IPS-20b (cell line): Measurements from ENCODE around the gene METTL23.
"Not testable (repeated sequence)": the region's sequence is repeated elsewhere in the genome, so short reads cannot be mapped to it uniquely, and the experiment has no call there.

ENCODE experiments used
- H3K27ac ChIP-seq: one replicate; pipeline ENCODE4 v1.5.1; 2013; ENCODE audit warnings: low read length
- H3K27me3 ChIP-seq: 2 replicates; pipeline ENCODE4 v1.6.1; 2013; ENCODE audit warnings: mild to moderate bottlenecking, low read length, inconsistent platforms; ENCODE audit not compliant: insufficient read depth
- H3K36me3 ChIP-seq: 2 replicates; pipeline ENCODE4 v1.6.1; 2013; ENCODE audit warnings: low read depth, mild to moderate bottlenecking, inconsistent platforms, low read length, moderate library complexity; ENCODE audit not compliant: insufficient read depth
- H3K4me1 ChIP-seq: 2 replicates; pipeline ENCODE4 v1.6.1; 2013; ENCODE audit warnings: mild to moderate bottlenecking, control low read depth, inconsistent platforms, low read length, moderate library complexity; ENCODE audit not compliant: insufficient read depth
- H3K4me3 ChIP-seq: 2 replicates; pipeline ENCODE4 v1.5.1; 2013; ENCODE audit warnings: mild to moderate bottlenecking, low read length, inconsistent platforms
- H3K9ac ChIP-seq: 2 replicates; pipeline ENCODE4 v1.6.1; 2013; ENCODE audit warnings: low read depth, mild to moderate bottlenecking, inconsistent platforms, low read length, moderate library complexity
- H3K9me3 ChIP-seq: 2 replicates; pipeline ENCODE4 v1.6.1; 2013; ENCODE audit warnings: mild to moderate bottlenecking, low read depth, low read length, inconsistent platforms; ENCODE audit not compliant: insufficient read depth

Gene METTL23

DNA sequence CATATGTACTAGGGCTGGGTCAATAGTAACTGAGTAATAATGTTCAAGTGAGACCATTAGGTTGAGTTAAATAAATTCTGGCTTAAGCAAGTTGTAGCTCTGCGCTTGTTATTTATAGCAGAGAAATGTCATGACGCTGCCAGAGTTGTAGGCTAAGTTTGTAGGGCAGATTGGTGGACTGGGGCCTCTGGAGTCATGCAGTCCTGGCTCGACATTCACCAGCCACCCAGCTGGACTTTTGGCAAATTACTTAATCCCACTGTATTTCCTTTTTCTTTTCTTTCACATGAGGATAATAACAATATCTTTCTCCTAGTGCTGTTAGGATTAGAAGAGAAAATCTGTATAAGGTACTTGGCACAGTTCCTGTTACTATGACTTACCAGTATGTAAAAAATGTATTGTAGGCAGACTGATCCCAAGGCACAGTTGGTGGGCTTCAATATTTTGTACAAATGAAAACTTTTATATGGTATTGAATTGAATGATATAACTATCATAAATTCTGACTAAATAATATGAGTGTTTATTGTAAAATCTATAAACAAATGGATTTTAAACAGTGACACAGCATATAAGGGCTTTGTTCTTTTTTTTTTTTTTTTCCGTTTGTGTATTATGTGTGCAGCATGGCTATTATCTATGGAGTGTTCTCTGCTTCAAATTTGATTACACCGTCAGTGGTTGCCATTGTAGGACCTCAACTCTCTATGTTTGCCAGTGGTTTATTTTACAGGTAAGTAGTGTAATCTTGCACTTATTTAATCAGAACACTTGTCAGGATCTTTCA is 13.9 kb downstream of the METTL23 start:
- no peak overlapping the region for H3K4me3 ChIP-seq
- no peaks in the 10 kb centered on the region for H3K27me3 ChIP-seq
- peaks cover 8% of the 10 kb centered on the region for H3K4me1 ChIP-seq
- no peaks in the 10 kb centered on the region for H3K9me3 ChIP-seq
- no peak overlapping the region for H3K27ac ChIP-seq
- H3K36me3 ChIP-seq: peaks cover 46% of the 10 kb centered on the region
- no peak overlapping the region for H3K9ac ChIP-seq

DNA sequence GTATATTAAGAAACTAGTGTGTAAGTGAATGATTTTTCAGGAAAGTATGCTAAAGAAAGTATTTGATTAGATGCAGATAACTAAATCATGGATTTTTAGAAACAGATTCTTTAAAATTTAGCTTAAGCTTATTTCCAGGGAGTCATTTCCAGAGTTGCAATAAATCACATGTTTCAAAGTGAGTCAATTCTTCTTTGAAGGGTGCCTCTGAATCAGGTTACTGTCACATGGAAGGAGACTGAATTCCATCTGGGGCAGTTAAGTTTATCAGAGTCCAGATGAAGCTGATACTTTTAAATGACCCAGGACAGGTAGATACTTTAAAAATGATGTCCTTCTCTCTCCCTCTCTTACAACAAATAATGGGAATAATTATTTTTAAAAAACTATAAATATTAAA is 16.3 kb downstream of the METTL23 start:
- peaks cover 53% of the 10 kb centered on the region for H3K36me3 ChIP-seq

DNA sequence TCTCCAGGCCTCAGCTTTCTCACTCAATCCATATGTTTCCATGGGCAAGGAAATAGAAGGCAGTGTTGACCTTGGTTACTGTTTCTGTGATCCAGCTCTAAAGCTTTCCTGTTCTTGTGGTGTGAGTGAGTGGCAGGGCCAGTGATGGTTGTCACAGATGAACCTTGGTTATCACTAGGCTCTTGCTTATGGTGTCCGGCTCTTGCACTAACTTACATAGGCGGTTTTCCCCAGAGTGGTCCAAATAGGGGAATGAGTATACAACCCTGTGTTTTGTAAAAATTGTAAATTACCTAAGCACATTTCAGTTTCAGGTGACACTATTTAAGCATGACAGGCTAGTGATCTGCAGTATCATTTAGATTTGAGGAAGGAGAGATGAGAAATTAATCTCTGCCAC is 18.1 kb downstream of the METTL23 start:
- Histone ChIP-seq H3K4me3 (no peak overlapping the region), H3K9ac (no peak overlapping the region), H3K27me3 (no peaks in the 10 kb centered on the region), H3K27ac (no peak overlapping the region), H3K36me3 (peaks cover 53% of the 10 kb centered on the region), H3K9me3 (no peaks in the 10 kb centered on the region), H3K4me1 (no peaks in the 10 kb centered on the region)

More for the DNA sequence above, 16.3 kb downstream of the METTL23 start:
- Histone ChIP-seq H3K27ac (no peak overlapping the region), H3K9ac (no peak overlapping the region), H3K4me1 (peaks cover 8% of the 10 kb centered on the region), H3K27me3 (no peaks in the 10 kb centered on the region), H3K4me3 (no peak overlapping the region), H3K9me3 (no peaks in the 10 kb centered on the region)

DNA sequence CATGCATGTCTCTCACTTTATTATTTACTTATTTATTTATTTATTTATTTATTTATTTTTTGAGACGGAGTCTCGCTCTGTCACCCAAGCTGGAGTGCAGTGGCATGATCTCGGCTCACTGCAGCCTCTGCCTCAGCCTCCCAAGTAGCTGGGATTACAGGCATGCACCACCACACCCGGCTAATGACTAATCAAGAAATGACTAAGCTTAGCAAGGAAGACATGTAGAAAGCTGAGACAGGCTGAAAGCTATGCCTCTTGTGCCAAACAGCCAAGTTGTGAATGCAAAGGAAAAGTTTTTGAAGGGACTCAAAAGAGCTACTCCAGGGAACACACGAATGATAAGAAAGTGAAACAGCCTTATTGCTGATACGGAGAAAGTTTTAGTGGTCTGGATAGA is 19.1 kb downstream of the METTL23 start:
- not testable (repeated sequence) for H3K27me3 ChIP-seq, H3K4me1 ChIP-seq
- peaks cover 53% of the 10 kb centered on the region for H3K36me3 ChIP-seq

DNA sequence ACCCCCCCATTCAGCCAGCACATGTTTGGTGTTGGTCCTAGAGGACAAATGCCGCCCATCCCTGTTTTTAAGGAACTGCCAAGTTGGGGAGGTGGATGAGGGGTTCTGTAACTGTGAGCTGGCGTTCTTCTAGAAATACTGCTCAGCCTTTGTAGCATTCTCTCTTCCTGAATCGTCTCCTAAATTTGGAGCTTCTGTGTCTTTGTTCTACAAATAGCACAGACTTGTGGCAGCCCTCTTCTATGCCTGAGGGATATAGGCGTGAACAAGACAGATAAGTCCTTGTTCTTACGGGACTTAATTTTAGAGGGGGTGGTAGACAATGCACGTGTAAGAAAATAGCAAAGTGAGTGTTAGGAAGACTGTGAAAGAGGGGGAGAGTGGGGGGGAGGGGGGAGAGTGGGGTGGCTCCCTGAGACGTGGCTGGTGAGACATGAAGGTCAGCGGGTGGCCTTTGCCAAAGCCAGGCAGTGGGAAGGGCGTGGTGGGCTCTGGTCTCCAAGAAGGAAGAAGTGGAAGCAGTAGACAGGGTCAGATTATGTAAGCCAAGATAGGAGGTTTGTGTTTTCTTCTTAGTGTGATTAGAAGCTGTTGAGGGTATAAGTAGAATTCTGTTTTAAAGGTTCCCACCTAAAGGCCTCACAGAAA is 21.2 kb downstream of the METTL23 start:
- H3K4me1 ChIP-seq: no peaks in the 10 kb centered on the region
- no peak overlapping the region for H3K27ac ChIP-seq
- H3K36me3 ChIP-seq: peaks cover 36% of the 10 kb centered on the region
- H3K27me3 ChIP-seq: no peaks in the 10 kb centered on the region
- no peaks in the 10 kb centered on the region for H3K9me3 ChIP-seq
- no peak overlapping the region for H3K4me3 ChIP-seq
- no peak overlapping the region for H3K9ac ChIP-seq

More for the DNA sequence above, 19.1 kb downstream of the METTL23 start:
- not testable (repeated sequence) for H3K9me3 ChIP-seq, H3K4me3 ChIP-seq, H3K27ac ChIP-seq, H3K9ac ChIP-seq

DNA sequence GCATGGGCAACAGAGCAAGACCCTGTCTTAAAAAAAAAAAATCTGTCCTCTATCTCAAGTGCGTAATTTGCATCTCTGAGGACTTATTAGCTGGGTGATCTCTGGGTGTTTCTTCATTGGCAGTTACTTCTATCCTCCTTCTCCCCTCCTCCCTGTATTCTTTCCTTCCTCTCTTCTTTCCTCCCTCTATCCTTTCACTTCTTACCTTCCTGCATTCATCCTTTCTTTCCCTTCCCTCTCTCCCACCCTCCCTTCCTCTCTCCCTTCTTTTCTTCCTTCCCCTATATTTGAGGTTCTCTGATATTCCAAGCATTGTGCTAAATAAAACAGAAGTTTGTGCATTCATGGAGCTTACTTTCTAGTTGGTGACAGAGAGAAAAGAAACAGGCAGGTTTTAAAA is 22.0 kb downstream of the METTL23 start:
- no peaks in the 10 kb centered on the region for H3K9me3 ChIP-seq
- peaks cover 34% of the 10 kb centered on the region for H3K36me3 ChIP-seq
- no peak overlapping the region for H3K27ac ChIP-seq
- no peak overlapping the region for H3K4me3 ChIP-seq
- H3K4me1 ChIP-seq: no peaks in the 10 kb centered on the region
- H3K9ac ChIP-seq: no peak overlapping the region
- H3K27me3 ChIP-seq: no peaks in the 10 kb centered on the region

DNA sequence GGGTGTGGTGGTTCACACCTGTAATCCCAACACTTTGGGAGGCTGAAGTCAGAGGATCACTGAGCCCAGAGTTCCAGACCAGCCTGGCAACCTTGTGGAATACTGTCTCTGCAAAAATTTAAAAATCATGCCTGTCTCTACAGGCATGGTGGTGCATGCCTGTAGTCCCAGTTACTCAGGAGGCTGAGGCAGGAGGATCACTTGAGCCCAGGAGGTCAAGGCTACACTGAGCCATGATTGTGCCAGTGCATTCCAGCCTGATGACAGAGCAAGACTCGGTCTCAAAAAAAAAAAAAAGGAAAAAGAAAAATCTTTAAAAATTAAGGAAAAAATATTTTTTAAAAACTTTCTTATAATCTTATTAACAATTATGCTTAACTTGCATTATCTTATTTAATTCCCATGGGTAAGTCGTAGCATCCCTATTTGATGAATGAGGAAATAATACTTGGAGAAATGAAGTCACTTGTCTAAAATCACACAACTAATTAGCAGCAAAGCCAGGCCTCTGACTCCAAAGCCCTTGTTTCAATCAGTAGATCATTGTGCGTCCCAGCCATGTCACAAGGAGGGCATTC is 24.9 kb downstream of the METTL23 start:
- no peak overlapping the region for H3K9ac ChIP-seq
- no peak overlapping the region for H3K27ac ChIP-seq
- H3K36me3 ChIP-seq: peaks cover 11% of the 10 kb centered on the region
- H3K4me3 ChIP-seq: no peak overlapping the region
- H3K4me1 ChIP-seq: no peaks in the 10 kb centered on the region
- no peaks in the 10 kb centered on the region for H3K9me3 ChIP-seq
- H3K27me3 ChIP-seq: no peaks in the 10 kb centered on the region

DNA sequence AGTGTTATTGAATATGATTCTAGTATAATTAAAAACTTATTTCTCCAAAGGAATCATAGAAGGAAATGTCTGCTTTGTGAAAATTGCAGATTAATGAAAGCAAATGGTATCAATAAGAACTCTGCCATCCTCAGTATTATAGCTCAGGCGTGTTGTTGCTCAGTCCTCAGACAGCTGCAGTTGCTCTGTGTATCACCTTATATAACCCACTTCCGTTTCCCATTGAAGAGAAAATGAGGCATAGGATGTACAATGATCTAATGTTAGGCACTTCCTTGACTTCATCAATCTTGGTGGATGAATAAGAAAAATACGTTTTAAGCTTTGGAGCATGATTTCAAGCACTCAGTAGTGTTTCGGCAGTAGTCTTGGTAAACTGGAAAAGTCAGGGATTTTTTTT is 25.4 kb downstream of the METTL23 start:
- H3K36me3 ChIP-seq: peaks cover 8% of the 10 kb centered on the region
- H3K9me3 ChIP-seq: no peaks in the 10 kb centered on the region
- H3K4me3 ChIP-seq: no peak overlapping the region
- no peak overlapping the region for H3K27ac ChIP-seq
- no peaks in the 10 kb centered on the region for H3K27me3 ChIP-seq
- H3K9ac ChIP-seq: no peak overlapping the region
- H3K4me1 ChIP-seq: no peaks in the 10 kb centered on the region

DNA sequence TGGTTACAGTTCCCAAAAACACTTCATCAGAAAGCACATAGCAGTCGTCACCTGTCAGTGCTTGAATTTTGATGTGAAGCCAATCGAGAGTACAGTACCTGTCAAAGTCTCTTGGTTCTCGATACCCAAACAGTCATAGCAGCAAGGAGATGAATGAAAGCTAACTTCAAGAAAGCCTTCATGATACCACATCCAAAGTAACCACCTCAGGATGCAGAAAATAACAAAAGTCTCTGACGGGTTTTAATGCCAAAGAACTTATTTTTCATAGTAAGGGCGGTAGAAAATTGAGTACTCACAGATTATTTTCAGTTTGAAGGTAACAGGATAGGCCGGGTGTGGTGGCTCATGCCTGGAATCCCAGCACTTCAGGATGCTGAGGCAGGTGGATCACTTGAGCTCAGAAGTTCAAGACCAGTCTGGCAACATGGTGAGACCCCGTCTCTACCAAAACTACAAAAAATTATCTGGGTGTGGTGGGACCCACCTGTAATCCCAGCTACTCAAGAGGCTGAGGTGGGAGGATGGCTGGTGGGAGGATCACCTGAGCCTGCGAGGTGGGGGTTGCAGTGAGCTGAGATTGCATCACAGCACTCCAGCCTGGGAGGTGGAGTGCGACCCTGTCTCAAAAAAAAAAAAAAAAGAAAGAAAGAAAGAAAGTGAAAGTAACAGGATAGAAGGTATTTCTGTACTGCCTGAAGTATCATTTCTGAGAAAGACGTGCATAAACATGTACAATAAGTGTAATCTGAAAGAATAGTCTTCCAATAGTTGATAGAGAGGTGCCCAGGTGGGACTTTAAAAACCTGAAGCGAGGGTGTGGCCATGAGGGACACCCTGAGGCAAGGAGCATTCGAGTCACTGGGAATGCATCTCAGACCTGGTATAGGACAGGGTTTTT is 26.7 kb downstream of the METTL23 start:
- Histone ChIP-seq H3K27me3 (no peaks in the 10 kb centered on the region), H3K9me3 (no peaks in the 10 kb centered on the region), H3K36me3 (peaks cover 11% of the 10 kb centered on the region), H3K27ac (no peak overlapping the region), H3K4me1 (no peaks in the 10 kb centered on the region), H3K4me3 (no peak overlapping the region), H3K9ac (no peak overlapping the region)

DNA sequence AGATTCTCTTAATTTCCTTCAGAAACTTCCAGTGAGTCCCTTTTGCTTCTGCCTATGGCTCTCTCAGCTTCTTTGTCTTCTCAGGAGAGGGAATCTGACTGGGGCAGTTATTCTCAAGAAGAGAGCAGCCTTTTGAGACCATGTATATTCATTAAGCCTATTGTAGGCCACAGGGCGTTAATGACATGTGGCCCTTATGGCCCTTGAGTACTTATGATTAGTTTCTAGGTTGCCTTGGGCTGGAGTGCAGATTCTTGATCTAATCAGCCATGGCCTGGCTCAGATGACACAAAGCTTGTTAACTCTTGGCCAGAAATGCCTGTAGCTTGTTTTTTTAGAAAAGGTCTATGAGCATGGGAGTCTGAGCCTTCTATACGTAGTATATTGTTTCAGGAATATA is 28.6 kb downstream of the METTL23 start:
- Histone ChIP-seq H3K36me3 (peaks cover 11% of the 10 kb centered on the region), H3K4me1 (no peaks in the 10 kb centered on the region), H3K9me3 (no peaks in the 10 kb centered on the region), H3K4me3 (no peak overlapping the region), H3K9ac (no peak overlapping the region), H3K27ac (no peak overlapping the region), H3K27me3 (no peaks in the 10 kb centered on the region)

DNA sequence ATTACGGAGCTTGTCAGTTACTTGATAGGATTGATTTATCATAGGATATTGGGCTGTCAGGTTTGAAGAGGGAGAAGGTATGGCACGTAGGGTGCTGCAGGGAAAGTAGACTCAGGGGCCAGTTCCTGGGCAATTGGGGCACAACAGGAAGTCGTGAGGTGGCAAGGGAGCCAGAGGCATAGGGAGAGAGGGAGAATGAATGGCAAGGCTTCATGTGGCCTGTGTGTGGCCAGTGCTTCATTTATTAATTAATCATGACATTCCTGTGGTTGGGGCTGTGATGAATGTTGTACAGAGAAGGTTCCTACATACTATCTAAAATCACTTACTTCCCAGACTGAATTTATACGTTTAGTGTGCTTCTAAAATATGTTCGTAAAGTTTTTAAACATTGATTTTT is 30.6 kb downstream of the METTL23 start:
- H3K9me3 ChIP-seq: no peaks in the 10 kb centered on the region
- H3K36me3 ChIP-seq: peaks cover 11% of the 10 kb centered on the region
- no peak overlapping the region for H3K4me3 ChIP-seq
- no peak overlapping the region for H3K9ac ChIP-seq
- H3K4me1 ChIP-seq: no peaks in the 10 kb centered on the region
- H3K27ac ChIP-seq: no peak overlapping the region
- no peaks in the 10 kb centered on the region for H3K27me3 ChIP-seq
